Left lobe of liver (tissue), 2 donors: Measurements from ENCODE around the gene AKNAD1. TPM values are rescaled to one million over a fixed set of nuclear protein-coding genes. Genes with fewer than 3 reads are reported as not detected.
"Not testable (repeated sequence)": the region's sequence is repeated elsewhere in the genome, so short reads cannot be mapped to it uniquely, and the experiment has no call there.

Experiments
- ATAC-seq: fragments of 200-7000 bp; cut with Tn5 transposase; one replicate; pipeline ENCODE4 v1.9.1; 2020; ENCODE audit warnings: mild to moderate bottlenecking, moderate library complexity
- DNase-seq: peaks from one replicate; pipeline ENCODE4 v3.0.0-alpha.2; 2020; ENCODE audit warnings: low spot score
- total RNA-seq: library from RNA; stranded (reverse); gene quantifications from one replicate; pipeline ENCODE4 v1.2.1, GENCODE V29; 2021
- donor health status: DM: no; HTN: no; CAD: no; lungs with moderate emphysema.
- donor health status: DM: no; HTN: yes; CAD: no.

The AKNAD1 gene
- total RNA-seq, 1 donor from 2014 or later = not detected

- no peak for ATAC-seq
- DNase-seq = no peak
Observed at GRCh38 chr1:108785880-108786279, 71.0 kb downstream of the AKNAD1 start.

- no peak for DNase-seq
- ATAC-seq = no peak
Observed at GRCh38 chr1:108785264-108785663, 71.6 kb downstream of the AKNAD1 start.

GRCh38 chr1:108781575-108781944 lies 75.3 kb downstream of the AKNAD1 start:
- ATAC-seq, DNase-seq: not testable (repeated sequence)

GRCh38 chr1:108780937-108781574 lies 75.8 kb downstream of the AKNAD1 start:
- no peak for DNase-seq

GRCh38 chr1:108779455-108779854 lies 77.4 kb downstream of the AKNAD1 start:
- DNase-seq = no peak
- ATAC-seq = no peak

More at GRCh38 chr1:108780937-108781574, 75.8 kb downstream of the AKNAD1 start:
- ATAC-seq = no peak

GRCh38 chr1:108777839-108778238 lies 79.1 kb downstream of the AKNAD1 start:
- no peak for ATAC-seq
- DNase-seq = no peak

GRCh38 chr1:108767708-108768107 lies 89.2 kb downstream of the AKNAD1 start:
- DNase-seq (no peak), ATAC-seq (no peak)

GRCh38 chr1:108767115-108767514 lies 89.8 kb downstream of the AKNAD1 start:
- no peak for DNase-seq
- ATAC-seq = no peak

Other genes starting within 250 kb of the AKNAD1 start
- gene HENMT1, start 196.0 kb downstream of the AKNAD1 start, total RNA-seq = 0.58 TPM
- 12.0 TPM for gene PRPF38B, start 164.8 kb downstream of the AKNAD1 start, total RNA-seq
- not detected for gene FNDC7, start 144.2 kb downstream of the AKNAD1 start, total RNA-seq
- gene STXBP3, start 110.4 kb downstream of the AKNAD1 start, total RNA-seq = 16.2 TPM
- 0.20 TPM for gene GPSM2, start 19.9 kb upstream of the AKNAD1 start, total RNA-seq
- 17.7 TPM for gene CLCC1, start 106.4 kb upstream of the AKNAD1 start, total RNA-seq
- 2.4 TPM for gene WDR47, start 185.0 kb upstream of the AKNAD1 start, total RNA-seq
- 22.1 TPM for gene TAF13, start 218.9 kb upstream of the AKNAD1 start, total RNA-seq
- gene TMEM167B, start 233.7 kb upstream of the AKNAD1 start, total RNA-seq = 18.9 TPM